Keratinocyte (primary cell): ENCODE measurements around the gene JAKMIP1. TPM values are rescaled to one million over a fixed set of nuclear protein-coding genes. Genes with fewer than 3 reads are reported as not detected.

Experiments
- DNase-seq: peaks from one replicate; pipeline ENCODE4 v3.0.0-alpha.2; 2011; ENCODE audit warnings: low read depth, missing footprints, low spot score
- FAIRE-seq: peaks from 2 replicates; lab custom pipeline; 2011; peaks lifted over from hg19 to GRCh38; lab: Jason Lieb, UNC
- H2AFZ ChIP-seq: 2 replicates; pipeline ENCODE4 v1.6.0; 2012; ENCODE audit warnings: low read length, control low read depth, inconsistent platforms; ENCODE audit not compliant: control insufficient read depth
- H3K27ac ChIP-seq: 2 replicates; pipeline ENCODE4 v1.5.1; 2011; ENCODE audit warnings: low read length; ENCODE audit not compliant: control insufficient read depth, insufficient read depth
- H3K27me3 ChIP-seq: 3 replicates; pipeline ENCODE4 v1.6.0; 2011; ENCODE audit warnings: low read length; ENCODE audit not compliant: control insufficient read depth, insufficient read depth; ENCODE audit errors: extremely low read depth
- H3K36me3 ChIP-seq, 2 experiments: 2 replicates in 1 of 2; 3 replicates in 1 of 2; pipeline ENCODE4 v1.5.1; 2011; ENCODE audit warnings: low read length in 2 of 2, mild to moderate bottlenecking in 1 of 2; ENCODE audit not compliant: control insufficient read depth in 2 of 2, insufficient read depth in 2 of 2; ENCODE audit errors: extremely low read depth in 1 of 2
- H3K4me1 ChIP-seq: 3 replicates; pipeline ENCODE4 v1.5.1; 2011; ENCODE audit warnings: low read length; ENCODE audit not compliant: control insufficient read depth, insufficient read depth; ENCODE audit errors: extremely low read depth
- H3K4me2 ChIP-seq: 3 replicates; pipeline ENCODE4 v1.6.0; 2011; ENCODE audit warnings: low read depth, low read length; ENCODE audit not compliant: control insufficient read depth, insufficient read depth; ENCODE audit errors: extremely low read depth
- H3K4me3 ChIP-seq, 3 experiments: fragments of 200-600 bp in 1 of 3; sonication (generic) in 1 of 3; 2 replicates in 2 of 3; 3 replicates in 1 of 3; pipeline ENCODE4 v1.5.1; 2011 to 2016; ENCODE audit warnings: low read length in 3 of 3, mild to moderate bottlenecking in 3 of 3, control low read depth in 2 of 3, inconsistent platforms in 1 of 3, low read depth in 1 of 3, mixed read lengths in 1 of 3, mixed run types in 1 of 3, moderate library complexity in 1 of 3; ENCODE audit not compliant: control insufficient read depth in 2 of 3, insufficient read depth in 2 of 3; ENCODE audit errors: extremely low read depth in 1 of 3
- H3K79me2 ChIP-seq: 2 replicates; pipeline ENCODE4 v1.6.0; 2012; ENCODE audit warnings: low read length; ENCODE audit not compliant: control insufficient read depth, insufficient read depth
- H3K9ac ChIP-seq: 3 replicates; pipeline ENCODE4 v1.6.0; 2011; ENCODE audit warnings: low read length; ENCODE audit not compliant: control insufficient read depth, insufficient read depth; ENCODE audit errors: extremely low read depth
- H3K9me1 ChIP-seq: 3 replicates; pipeline ENCODE4 v1.6.0; 2011; ENCODE audit warnings: low read length; ENCODE audit not compliant: control insufficient read depth, insufficient read depth; ENCODE audit errors: extremely low read depth
- H3K9me3 ChIP-seq: 2 replicates; pipeline ENCODE4 v1.5.1; 2012; ENCODE audit warnings: low read depth, low read length; ENCODE audit not compliant: control insufficient read depth
- H4K20me1 ChIP-seq: 3 replicates; pipeline ENCODE4 v1.6.0; 2011; ENCODE audit warnings: low read length; ENCODE audit not compliant: control insufficient read depth, insufficient read depth; ENCODE audit errors: extremely low read depth
- EZH2 ChIP-seq: IDR thresholded peaks from one replicate; pipeline ENCODE4 v1.6.1; 2012; ENCODE audit warnings: inconsistent platforms, mild to moderate bottlenecking, low read length, moderate library complexity
- dilution Hi-C: fragments of 300-500 bp; cut with MboI; formaldehyde crosslinking; loops from one replicate; pipeline ENCODE4 v1.7.0; 2020; ENCODE audit warnings: low sequenced_read_pairs; ENCODE audit not compliant: extremely low pct_ligation_motif_present
- polyA plus RNA-seq, 5 experiments: library from polyadenylated mRNA; depleted of rRNA in 3 of 5; stranded (reverse) in 3 of 5; stranded (forward) in 1 of 5; unstranded in 1 of 5; fragments of >200 nt; gene quantifications; 1 replicate in 1 of 5; 2 replicates in 3 of 5; 3 replicates in 1 of 5; pipeline versions ENCODE4 v1.2.1 to v1.2.3, GENCODE V29; 2011 to 2012; ENCODE audit warnings: missing spikeins in 2 of 5, low read depth in 1 of 5, low replicate concordance in 1 of 5
- TF ChIP-seq, protein P1 (sequence below), 3 experiments: IDR thresholded peaks in 1 of 3; conservative IDR thresholded peaks in 1 of 3; optimal IDR thresholded peaks in 1 of 3; 2 replicates in 2 of 3; 3 replicates in 1 of 3; pipeline versions ENCODE3 to v1.5.1; 2011; ENCODE audit warnings: low read length in 3 of 3, mild to moderate bottlenecking in 3 of 3, moderate library complexity in 2 of 3, control low read depth in 1 of 3, inconsistent platforms in 1 of 3; ENCODE audit not compliant: insufficient read depth in 2 of 3; ENCODE audit errors: extremely low read depth in 1 of 3

JAKMIP1 gene
- polyA plus RNA-seq, 1 donor (not counting 4 experiments of a cell fraction or from before 2014, with no cell fraction given) = not detected

DNA sequence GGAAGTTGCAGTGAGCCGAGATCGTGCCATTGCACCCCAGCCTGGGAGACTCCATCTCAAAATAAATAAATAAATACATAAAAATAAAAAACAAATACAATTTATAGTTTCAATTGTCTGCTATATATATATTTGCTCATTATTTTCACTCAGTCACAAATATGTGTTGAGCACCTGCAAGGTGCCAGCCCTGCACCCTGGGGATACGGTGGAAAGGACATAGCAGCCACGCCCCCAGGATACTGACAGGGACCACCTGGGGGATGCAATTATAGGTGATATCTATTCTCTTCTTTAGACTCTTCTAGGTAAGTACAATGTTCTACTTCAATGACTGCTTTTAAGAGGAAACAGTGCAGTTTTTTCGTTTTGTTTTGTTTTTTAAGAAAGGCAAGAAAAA lies 85.0 kb downstream of the JAKMIP1 start:
- DNase-seq (no peak), FAIRE-seq (no peak)
- no peak overlapping the region for H3K9ac ChIP-seq
- no peaks in the 10 kb centered on the region for H3K79me2 ChIP-seq
- H3K36me3 ChIP-seq = no peaks in the 10 kb centered on the region
- H3K4me1 ChIP-seq = no peaks in the 10 kb centered on the region
- H3K27me3 ChIP-seq = peaks cover 6% of the 10 kb centered on the region
- H3K4me3 ChIP-seq = no peak overlapping the region
- TF ChIP-seq EZH2 = no peak
- TF ChIP-seq, protein P1, sequence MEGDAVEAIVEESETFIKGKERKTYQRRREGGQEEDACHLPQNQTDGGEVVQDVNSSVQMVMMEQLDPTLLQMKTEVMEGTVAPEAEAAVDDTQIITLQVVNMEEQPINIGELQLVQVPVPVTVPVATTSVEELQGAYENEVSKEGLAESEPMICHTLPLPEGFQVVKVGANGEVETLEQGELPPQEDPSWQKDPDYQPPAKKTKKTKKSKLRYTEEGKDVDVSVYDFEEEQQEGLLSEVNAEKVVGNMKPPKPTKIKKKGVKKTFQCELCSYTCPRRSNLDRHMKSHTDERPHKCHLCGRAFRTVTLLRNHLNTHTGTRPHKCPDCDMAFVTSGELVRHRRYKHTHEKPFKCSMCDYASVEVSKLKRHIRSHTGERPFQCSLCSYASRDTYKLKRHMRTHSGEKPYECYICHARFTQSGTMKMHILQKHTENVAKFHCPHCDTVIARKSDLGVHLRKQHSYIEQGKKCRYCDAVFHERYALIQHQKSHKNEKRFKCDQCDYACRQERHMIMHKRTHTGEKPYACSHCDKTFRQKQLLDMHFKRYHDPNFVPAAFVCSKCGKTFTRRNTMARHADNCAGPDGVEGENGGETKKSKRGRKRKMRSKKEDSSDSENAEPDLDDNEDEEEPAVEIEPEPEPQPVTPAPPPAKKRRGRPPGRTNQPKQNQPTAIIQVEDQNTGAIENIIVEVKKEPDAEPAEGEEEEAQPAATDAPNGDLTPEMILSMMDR (optimal IDR thresholded peaks at IDR 0.05 in 1 of 3, IDR thresholded peaks at IDR 0.05 in 1 of 3, conservative IDR thresholded peaks at IDR 0.05 in 1 of 3; ENCODE audit: extremely low read depth in 1 of 3, insufficient read depth in 2 of 3, low read length in 3 of 3) = no peak
- no peaks in the 10 kb centered on the region for H3K9me3 ChIP-seq
- no peaks in the 10 kb centered on the region for H3K9me1 ChIP-seq
- H3K27ac ChIP-seq = no peak overlapping the region
- dilution Hi-C loops = no loop called here
- no peak overlapping the region for H2AFZ ChIP-seq
- no peaks in the 10 kb centered on the region for H4K20me1 ChIP-seq
- H3K4me2 ChIP-seq = no peak overlapping the region

DNA sequence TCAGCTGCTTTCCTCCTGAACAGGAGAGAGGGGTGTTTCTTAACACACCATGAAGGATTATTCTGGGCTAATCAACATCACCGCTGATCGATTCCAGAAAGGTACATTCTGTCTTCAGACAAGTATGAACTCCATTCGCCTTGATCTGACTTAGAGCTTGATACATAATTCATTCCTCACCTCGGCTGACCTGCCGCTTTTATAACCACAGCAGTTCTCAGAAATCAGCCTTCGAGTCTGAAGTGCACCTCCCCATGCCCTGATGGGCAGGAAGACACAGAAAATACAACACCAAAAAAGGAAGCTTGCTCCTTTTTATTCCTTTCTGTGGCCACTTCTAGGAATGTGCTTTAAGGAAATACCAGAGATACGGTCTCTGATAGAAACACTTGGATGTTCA lies 85.7 kb downstream of the JAKMIP1 start:
- TF ChIP-seq EZH2 = no peak
- TF ChIP-seq, protein P1 (optimal IDR thresholded peaks at IDR 0.05 in 1 of 3, IDR thresholded peaks at IDR 0.05 in 1 of 3, conservative IDR thresholded peaks at IDR 0.05 in 1 of 3; ENCODE audit: extremely low read depth in 1 of 3, insufficient read depth in 2 of 3, low read length in 3 of 3) = no peak
- no peaks in the 10 kb centered on the region for H4K20me1 ChIP-seq
- DNase-seq (no peak), FAIRE-seq (no peak)
- no peak overlapping the region for H3K27ac ChIP-seq
- no peaks in the 10 kb centered on the region for H3K36me3 ChIP-seq
- no peak overlapping the region for H3K4me2 ChIP-seq
- no peak overlapping the region for H2AFZ ChIP-seq
- H3K9me1 ChIP-seq = no peaks in the 10 kb centered on the region
- H3K9me3 ChIP-seq = no peaks in the 10 kb centered on the region
- no peaks in the 10 kb centered on the region for H3K4me1 ChIP-seq
- dilution Hi-C loops = no loop called here
- peaks cover 6% of the 10 kb centered on the region for H3K27me3 ChIP-seq
- no peaks in the 10 kb centered on the region for H3K79me2 ChIP-seq
- H3K9ac ChIP-seq = no peak overlapping the region
- no peak overlapping the region for H3K4me3 ChIP-seq
